Right atrium auricular region (tissue), 2 donors: ENCODE measurements around the gene FEZF2. TPM values are rescaled to one million over a fixed set of nuclear protein-coding genes. Genes with fewer than 3 reads are reported as not detected.

Experiments used
- DNase-seq: peaks from one replicate; pipeline ENCODE4 v3.0.0-alpha.2; 2019; ENCODE audit warnings: low spot score
- H3K27ac ChIP-seq, 2 donors: fragments of 200-600 bp; sonication (generic); 1 replicate in 1 of 2; 2 replicates in 1 of 2; pipeline ENCODE4 v1.5.1; 2016 to 2019
- H3K27me3 ChIP-seq, 2 donors: fragments of 200-600 bp; sonication (generic); one replicate each; pipeline versions ENCODE4 v1.5.1 to v1.6.0; 2017 to 2019
- H3K36me3 ChIP-seq: fragments of 200-600 bp; sonication (generic); one replicate; pipeline ENCODE4 v1.5.1; 2016
- H3K4me1 ChIP-seq, 2 donors: fragments of 200-600 bp; sonication (generic); one replicate each; pipeline versions ENCODE4 v1.5.1 to v1.6.0; 2017 to 2019
- H3K4me3 ChIP-seq, 2 donors: fragments of 200-600 bp; sonication (generic); 1 replicate in 1 of 2; 2 replicates in 1 of 2; pipeline ENCODE4 v1.5.1; 2017 to 2019; ENCODE audit warnings: mild to moderate bottlenecking in 1 of 2, moderate library complexity in 1 of 2
- H3K9me3 ChIP-seq, 2 donors: fragments of 200-600 bp; sonication (generic); one replicate each; pipeline ENCODE4 v1.5.1; 2019
- CTCF ChIP-seq, 2 donors: fragments of 200-600 bp; sonication (generic); IDR thresholded peaks; one replicate each; pipeline ENCODE4 v1.5.1; 2019; ENCODE audit warnings: antibody characterized with exemption in 2 of 2
- total RNA-seq, 2 donors: library from RNA; depleted of rRNA; stranded (reverse); fragments of >200 nt; gene quantifications; one replicate each; pipeline ENCODE4 v1.1.0, GENCODE V29; 2016

FEZF2 gene
- total RNA-seq, 2 donors from 2014 or later: not detected

GRCh38 chr3:62387251-62387650 is 13.9 kb upstream of the FEZF2 start:
- Histone ChIP-seq H3K4me1 (no peaks in the 10 kb centered on the region), H3K9me3 (no peaks in the 10 kb centered on the region), H3K27me3 (no peaks in the 10 kb centered on the region), H3K27ac (no peak overlapping the region), H3K36me3 (no peaks in the 10 kb centered on the region), H3K4me3 (no peak overlapping the region)
- no peak for TF ChIP-seq CTCF (IDR thresholded peaks at IDR 0.05)
- DNase-seq: no peak

- H3K27ac ChIP-seq: no peak overlapping the region
- H3K27me3 ChIP-seq: peaks cover 31 to 44% of the 10 kb centered on the region in 2 donors
- no peak for DNase-seq
- peaks cover 0 to 13% of the 10 kb centered on the region in 2 donors for H3K4me1 ChIP-seq
- TF ChIP-seq CTCF (IDR thresholded peaks at IDR 0.05): no peak
- H3K4me3 ChIP-seq: no peak overlapping the region
- no peaks in the 10 kb centered on the region for H3K9me3 ChIP-seq
- H3K36me3 ChIP-seq: no peaks in the 10 kb centered on the region
These were observed 6.0 kb upstream of the FEZF2 start for GRCh38 chr3:62379321-62379798.

- H3K9me3 ChIP-seq: no peaks in the 10 kb centered on the region
- no peak overlapping the region for H3K4me3 ChIP-seq
- no peak for TF ChIP-seq CTCF (IDR thresholded peaks at IDR 0.05)
- H3K36me3 ChIP-seq: no peaks in the 10 kb centered on the region
- H3K27ac ChIP-seq: no peak overlapping the region
- H3K4me1 ChIP-seq: peaks cover 0 to 17% of the 10 kb centered on the region in 2 donors
- peaks cover 31 to 46% of the 10 kb centered on the region in 2 donors for H3K27me3 ChIP-seq
- no peak for DNase-seq
These were observed 5.6 kb upstream of the FEZF2 start for GRCh38 chr3:62378921-62379320.

- no peak for TF ChIP-seq CTCF (IDR thresholded peaks at IDR 0.05)
- no peaks in the 10 kb centered on the region for H3K36me3 ChIP-seq
- no peak for DNase-seq
- H3K27ac ChIP-seq: no peak overlapping the region
- no peak overlapping the region for H3K4me3 ChIP-seq
- H3K9me3 ChIP-seq: no peaks in the 10 kb centered on the region
- H3K4me1 ChIP-seq: peaks cover 0 to 23% of the 10 kb centered on the region in 2 donors
- peaks cover 35 to 51% of the 10 kb centered on the region in 2 donors for H3K27me3 ChIP-seq
These were observed 5.0 kb upstream of the FEZF2 start for GRCh38 chr3:62378311-62378789.

- no peak for DNase-seq
- no peak overlapping the region for H3K4me3 ChIP-seq
- H3K27me3 ChIP-seq: peaks cover 42 to 57% of the 10 kb centered on the region in 2 donors
- no peak overlapping the region for H3K27ac ChIP-seq
- H3K4me1 ChIP-seq: peaks cover 0 to 34% of the 10 kb centered on the region in 2 donors
- H3K36me3 ChIP-seq: no peaks in the 10 kb centered on the region
- no peaks in the 10 kb centered on the region for H3K9me3 ChIP-seq
- TF ChIP-seq CTCF (IDR thresholded peaks at IDR 0.05): no peak
These were observed 3.8 kb upstream of the FEZF2 start for GRCh38 chr3:62376906-62377877.
